OCI-LY3 (cell line): ENCODE data around the gene DCPS.

Experiments used
- H2AFZ ChIP-seq: fragments of 200-600, 300-600 bp; shearing (Covaris generic); 2 replicates; pipeline ENCODE4 v1.6.0; 2014; ENCODE audit warnings: antibody characterized with exemption, low read depth, low read length
- H3K27ac ChIP-seq: fragments of 200-600, 300-600 bp; sonication (generic); 2 replicates; pipeline ENCODE4 v1.5.1; 2014; ENCODE audit warnings: mild to moderate bottlenecking, low read length, moderate library complexity, mixed read lengths
- H3K27me3 ChIP-seq: fragments of 200-600, 300-600 bp; sonication (generic); 2 replicates; pipeline ENCODE4 v1.6.1; 2014; ENCODE audit warnings: low read depth, low read length, mixed read lengths
- H3K36me3 ChIP-seq: fragments of 200-600, 300-600 bp; sonication (generic); replicated peaks from 2 replicates; pipeline ENCODE3; 2014; ENCODE audit warnings: low read depth, low read length, mixed read lengths
- H3K4me1 ChIP-seq: fragments of 300-600, 200-600 bp; sonication (generic); 2 replicates; pipeline ENCODE4 v1.6.1; 2014; ENCODE audit warnings: low read length, mixed read lengths
- H3K4me2 ChIP-seq: fragments of 200-600, 300-600 bp; sonication (generic); 2 replicates; pipeline ENCODE4 v1.6.1; 2014; ENCODE audit warnings: low read length, mixed read lengths
- H3K4me3 ChIP-seq: fragments of 300-600, 200-600 bp; sonication (generic); 2 replicates; pipeline ENCODE4 v1.5.1; 2014; ENCODE audit warnings: antibody characterized with exemption, mild to moderate bottlenecking, low read length, moderate library complexity
- H3K79me2 ChIP-seq: fragments of 300-600, 200-600 bp; shearing (Covaris generic); 2 replicates; pipeline ENCODE4 v1.6.1; 2014; ENCODE audit warnings: mild to moderate bottlenecking, low read length, mixed read lengths
- H3K9ac ChIP-seq: fragments of 300-600, 200-600 bp; shearing (Covaris generic); 2 replicates; pipeline ENCODE4 v1.6.0; 2014; ENCODE audit warnings: mild to moderate bottlenecking, low read length, moderate library complexity
- H3K9me3 ChIP-seq: fragments of 200-600, 300-600 bp; shearing (Covaris generic); 2 replicates; pipeline ENCODE4 v1.6.1; 2014; ENCODE audit warnings: low read length, mixed read lengths; ENCODE audit not compliant: insufficient read depth
- H4K20me1 ChIP-seq: fragments of 200-600, 300-600 bp; sonication (generic); 2 replicates; pipeline ENCODE4 v1.6.1; 2016; ENCODE audit warnings: low read length, mixed read lengths; ENCODE audit not compliant: insufficient read depth
- CTCF ChIP-seq: fragments of 200-600, 300-600 bp; sonication (generic); IDR thresholded peaks from 2 replicates; pipeline ENCODE4 v1.5.1; 2014; ENCODE audit warnings: antibody characterized with exemption, low read length, low read depth
- EZH2phosphoT487 ChIP-seq: fragments of 200-600 bp; shearing (Covaris generic); IDR thresholded peaks from 2 replicates; pipeline ENCODE4 v1.6.1; 2018; ENCODE audit warnings: antibody characterized with exemption, mixed run types, low read depth

Gene DCPS

GRCh38 chr11:126347751-126348668 lies 44.1 kb downstream of the DCPS start:
- Histone ChIP-seq H3K36me3 (peaks cover 50% of the 10 kb centered on the region), H3K9ac (no peak overlapping the region), H3K27ac (no peak overlapping the region), H3K4me3 (no peak overlapping the region), H4K20me1 (no peaks in the 10 kb centered on the region), H3K79me2 (peaks cover 44% of the 10 kb centered on the region), H2AFZ (no peak overlapping the region), H3K27me3 (no peaks in the 10 kb centered on the region), H3K9me3 (no peaks in the 10 kb centered on the region), H3K4me2 (no peak overlapping the region), H3K4me1 (no peaks in the 10 kb centered on the region; the same call in 1 of the 2 replicates)
- TF ChIP-seq CTCF: no peak
- TF ChIP-seq EZH2phosphoT487: no peak

- Histone ChIP-seq H3K27me3 (no peaks in the 10 kb centered on the region), H3K4me2 (no peak overlapping the region), H3K27ac (no peak overlapping the region), H4K20me1 (no peaks in the 10 kb centered on the region), H3K4me3 (no peak overlapping the region), H3K9me3 (no peaks in the 10 kb centered on the region), H3K9ac (no peak overlapping the region), H3K4me1 (peaks cover 8% of the 10 kb centered on the region; the same call in 1 of the 2 replicates), H3K36me3 (peaks cover 45% of the 10 kb centered on the region), H2AFZ (no peak overlapping the region), H3K79me2 (peaks cover 54% of the 10 kb centered on the region)
- TF ChIP-seq EZH2phosphoT487 (no peak), CTCF (no peak)
Observed at GRCh38 chr11:126348806-126349582, 45.1 kb downstream of the DCPS start.

GRCh38 chr11:126350836-126351235 lies 47.0 kb downstream of the DCPS start:
- Histone ChIP-seq H3K9ac (no peak overlapping the region), H3K4me1 (peaks cover 11% of the 10 kb centered on the region; the same call in 1 of the 2 replicates), H3K27ac (no peak overlapping the region), H3K4me3 (no peak overlapping the region), H3K36me3 (peaks cover 28% of the 10 kb centered on the region), H2AFZ (no peak overlapping the region), H3K4me2 (no peak overlapping the region), H3K79me2 (peaks cover 66% of the 10 kb centered on the region), H3K9me3 (no peaks in the 10 kb centered on the region), H3K27me3 (no peaks in the 10 kb centered on the region), H4K20me1 (no peaks in the 10 kb centered on the region)
- TF ChIP-seq EZH2phosphoT487 (no peak), CTCF (no peak)

GRCh38 chr11:126352163-126352562 lies 48.3 kb downstream of the DCPS start:
- Histone ChIP-seq H3K27me3 (no peaks in the 10 kb centered on the region), H3K9me3 (no peaks in the 10 kb centered on the region), H3K27ac (no peak overlapping the region), H3K9ac (no peak overlapping the region), H3K4me1 (peaks cover 20% of the 10 kb centered on the region), H3K36me3 (peaks cover 21% of the 10 kb centered on the region), H2AFZ (no peak overlapping the region), H3K4me3 (no peak overlapping the region), H3K4me2 (no peak overlapping the region), H4K20me1 (no peaks in the 10 kb centered on the region), H3K79me2 (peaks cover 79% of the 10 kb centered on the region)
- TF ChIP-seq CTCF (no peak), EZH2phosphoT487 (no peak)
